Stimulated activated CD8-positive, alpha-beta memory T cell treated with anti-CD3 and anti-CD28 coated beads, Interleukin-12 subunit alpha, Interleukin-12 subunit beta, amount 100 ng/mL, for 24 hours (primary cell): Measurements from ENCODE around the gene MEIS2.
A peak's percentile ranks its signal among the peaks of the same experiment; 100 is the strongest.

ENCODE experiments used
- DNase-seq: peaks from one replicate; pipeline ENCODE4 v3.0.0-alpha.2; 2020; ENCODE audit errors: extremely low read depth

MEIS2 gene

GRCh38 chr15:36901012-36901411 is 199.3 kb downstream of the MEIS2 start:
- DNase-seq = no peak

- DNase-seq = no peak
Observed at GRCh38 chr15:36899696-36900095, 200.7 kb downstream of the MEIS2 start.

GRCh38 chr15:36898536-36899126 is 201.7 kb downstream of the MEIS2 start:
- DNase-seq = no peak

- DNase-seq = no peak
Observed at GRCh38 chr15:36897834-36898233, 202.5 kb downstream of the MEIS2 start.

GRCh38 chr15:36896949-36897348 is 203.4 kb downstream of the MEIS2 start:
- DNase-seq = no peak

GRCh38 chr15:36894075-36894474 is 206.3 kb downstream of the MEIS2 start:
- DNase-seq = no peak

GRCh38 chr15:36893276-36893675 is 207.1 kb downstream of the MEIS2 start:
- DNase-seq = no peak

GRCh38 chr15:36888011-36888992 is 212.0 kb downstream of the MEIS2 start:
- no peak for DNase-seq

- DNase-seq = no peak
Observed at GRCh38 chr15:36887214-36887961, 213.0 kb downstream of the MEIS2 start.

GRCh38 chr15:36886701-36887100 is 213.6 kb downstream of the MEIS2 start:
- no peak for DNase-seq

- no peak for DNase-seq
Observed at GRCh38 chr15:36886191-36886590, 214.2 kb downstream of the MEIS2 start.

- no peak for DNase-seq
Observed at GRCh38 chr15:36885771-36886170, 214.6 kb downstream of the MEIS2 start.

- DNase-seq = no peak
Observed at GRCh38 chr15:36884936-36885635, 215.3 kb downstream of the MEIS2 start.

- DNase-seq = no peak
Observed at GRCh38 chr15:36884518-36884875, 215.9 kb downstream of the MEIS2 start.

- DNase-seq = peak; percentile 25
Observed at GRCh38 chr15:36883713-36884517, 216.4 kb downstream of the MEIS2 start.

- no peak for DNase-seq
Observed at GRCh38 chr15:36882487-36883131, 217.7 kb downstream of the MEIS2 start.

- no peak for DNase-seq
Observed at GRCh38 chr15:36882056-36882455, 218.3 kb downstream of the MEIS2 start.

- DNase-seq = no peak
Observed at GRCh38 chr15:36881516-36881915, 218.8 kb downstream of the MEIS2 start.

- no peak for DNase-seq
Observed at GRCh38 chr15:36880913-36881460, 219.4 kb downstream of the MEIS2 start.

- no peak for DNase-seq
Observed at GRCh38 chr15:36880224-36880912, 220.0 kb downstream of the MEIS2 start.
